Liver (tissue), 9 donors: ENCODE measurements around the gene AMIGO1. TPM values are rescaled to one million over a fixed set of nuclear protein-coding genes. Genes with fewer than 3 reads are reported as not detected.

Experiments
- DNase-seq: peaks from one replicate; pipeline ENCODE4 v3.0.0-alpha.2; 2017; ENCODE audit warnings: low spot score
- H3K27ac ChIP-seq, 2 donors: one replicate each; pipeline ENCODE4 v1.7.0; 2013; ENCODE audit warnings: inconsistent platforms in 2 of 2, low read length in 2 of 2, control low read depth in 1 of 2, low read depth in 1 of 2, mild to moderate bottlenecking in 1 of 2
- H3K27me3 ChIP-seq, 4 donors: one replicate each; pipeline versions ENCODE4 v1.6.1 to v1.7.0; 2013; ENCODE audit warnings: low read length in 3 of 4, inconsistent platforms in 1 of 4, mild to moderate bottlenecking in 1 of 4, moderate library complexity in 1 of 4; ENCODE audit not compliant: control insufficient read depth in 4 of 4, insufficient read depth in 4 of 4
- H3K36me3 ChIP-seq, 4 donors: one replicate each; pipeline versions ENCODE4 v1.6.1 to v1.7.0; 2013; ENCODE audit warnings: low read length in 3 of 4, mild to moderate bottlenecking in 3 of 4, low read depth in 1 of 4, moderate library complexity in 1 of 4; ENCODE audit not compliant: control insufficient read depth in 4 of 4, insufficient read depth in 3 of 4
- H3K4me1 ChIP-seq, 4 donors: one replicate each; pipeline versions ENCODE4 v1.6.1 to v1.7.0; 2013; ENCODE audit warnings: low read length in 3 of 4, mild to moderate bottlenecking in 3 of 4, moderate library complexity in 1 of 4; ENCODE audit not compliant: control insufficient read depth in 4 of 4, insufficient read depth in 4 of 4
- H3K4me3 ChIP-seq, 3 donors: one replicate each; pipeline versions ENCODE4 v1.6.1 to v1.7.0; 2013; ENCODE audit warnings: low read length in 3 of 3, control low read depth in 1 of 3, low read depth in 1 of 3, mild to moderate bottlenecking in 1 of 3
- H3K9ac ChIP-seq, 2 donors: one replicate each; pipeline ENCODE4 v1.7.0; 2013; ENCODE audit warnings: low read length in 2 of 2, mild to moderate bottlenecking in 2 of 2, moderate library complexity in 2 of 2, control low read depth in 1 of 2, low read depth in 1 of 2
- H3K9me3 ChIP-seq, 4 donors: one replicate each; pipeline versions ENCODE4 v1.6.1 to v1.7.0; 2013; ENCODE audit warnings: low read length in 3 of 4; ENCODE audit not compliant: control insufficient read depth in 4 of 4
- FOXA2 ChIP-seq: IDR thresholded peaks from 2 replicates; pipeline ENCODE4 v1.6.1; 2016; ENCODE audit warnings: antibody characterized with exemption
- HNF4A ChIP-seq, 2 donors: conservative IDR thresholded peaks; 2 replicates each; pipeline ENCODE4 v1.6.1; 2016; ENCODE audit warnings: antibody characterized with exemption in 2 of 2, mild to moderate bottlenecking in 2 of 2
- HNF4G ChIP-seq: IDR thresholded peaks from 2 replicates; pipeline ENCODE4 v1.6.1; 2016; ENCODE audit warnings: antibody characterized with exemption
- JUND ChIP-seq, 2 donors: IDR thresholded peaks; 2 replicates each; pipeline ENCODE4 v1.6.1; 2016; ENCODE audit warnings: antibody characterized with exemption in 2 of 2
- MAX ChIP-seq: IDR thresholded peaks from 2 replicates; pipeline ENCODE4 v1.6.1; 2016; ENCODE audit warnings: antibody characterized with exemption
- NR2F2 ChIP-seq: IDR thresholded peaks from 2 replicates; pipeline ENCODE4 v1.6.1; 2016; ENCODE audit warnings: antibody characterized with exemption
- RAD21 ChIP-seq, 2 donors: IDR thresholded peaks; 2 replicates each; pipeline ENCODE4 v1.6.1; 2016; ENCODE audit warnings: antibody characterized with exemption in 2 of 2, mild to moderate bottlenecking in 2 of 2
- RXRA ChIP-seq, 2 donors: IDR thresholded peaks; 2 replicates each; pipeline ENCODE4 v1.6.1; 2017 to 2018; ENCODE audit warnings: antibody characterized with exemption in 2 of 2, mild to moderate bottlenecking in 1 of 2
- SP1 ChIP-seq: IDR thresholded peaks from 2 replicates; pipeline ENCODE4 v1.6.1; 2018; ENCODE audit warnings: antibody characterized with exemption, mild to moderate bottlenecking
- WGBS: extraction: QIAGEN DNeasy Blood & Tissue Kit; methylation state at CpG from one replicate; pipeline ENCODE4 v1.1.7; 2013; 5-methylcytosine and 5-hydroxymethylcytosine counted together
- polyA plus RNA-seq, 2 donors: library from polyadenylated mRNA; stranded (reverse) in 1 of 2; unstranded in 1 of 2; fragments of 200-250 nt in 1 of 2; fragments of >200 nt in 1 of 2; fragmentation: Nextera tagmentation in 1 of 2; extraction: Ambion mirVana in 1 of 2; gene quantifications; one replicate each; pipeline versions ENCODE4 v1.2.1 to v1.2.3, GENCODE V29; 2013 to 2015
- total RNA-seq, 2 donors: library from RNA; depleted of rRNA; stranded (reverse); fragments of >200 nt; gene quantifications; one replicate each; pipeline ENCODE4 v1.2.3, GENCODE V29; 2014
- TF ChIP-seq, protein P1 (sequence below): IDR thresholded peaks from 2 replicates; pipeline ENCODE4 v1.6.1; 2016; ENCODE audit warnings: antibody characterized with exemption
- TF ChIP-seq, protein P2 (sequence below): fragments of 150-350 bp; IDR thresholded peaks from 2 replicates; pipeline ENCODE4 v1.5.1; 2017; ENCODE audit warnings: improper control_type of control experiment, low read depth, low read length; ENCODE audit not compliant: missing input control
- TF ChIP-seq, protein P3 (sequence below): IDR thresholded peaks from 2 replicates; pipeline ENCODE4 v1.6.1; 2016; ENCODE audit warnings: antibody characterized with exemption, mild to moderate bottlenecking
- TF ChIP-seq, protein P4 (sequence below): IDR thresholded peaks from 2 replicates; pipeline ENCODE4 v1.6.1; 2016; ENCODE audit warnings: antibody characterized with exemption
- donor health status: healthy.
- donor health status: healthy.
- donor health status: healthy.
- donor health status: healthy.
- donor health status: healthy.

Gene AMIGO1, protein sequence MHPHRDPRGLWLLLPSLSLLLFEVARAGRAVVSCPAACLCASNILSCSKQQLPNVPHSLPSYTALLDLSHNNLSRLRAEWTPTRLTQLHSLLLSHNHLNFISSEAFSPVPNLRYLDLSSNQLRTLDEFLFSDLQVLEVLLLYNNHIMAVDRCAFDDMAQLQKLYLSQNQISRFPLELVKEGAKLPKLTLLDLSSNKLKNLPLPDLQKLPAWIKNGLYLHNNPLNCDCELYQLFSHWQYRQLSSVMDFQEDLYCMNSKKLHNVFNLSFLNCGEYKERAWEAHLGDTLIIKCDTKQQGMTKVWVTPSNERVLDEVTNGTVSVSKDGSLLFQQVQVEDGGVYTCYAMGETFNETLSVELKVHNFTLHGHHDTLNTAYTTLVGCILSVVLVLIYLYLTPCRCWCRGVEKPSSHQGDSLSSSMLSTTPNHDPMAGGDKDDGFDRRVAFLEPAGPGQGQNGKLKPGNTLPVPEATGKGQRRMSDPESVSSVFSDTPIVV
- 1 to 10 TPM in 1 of 2 donors, under 1 TPM in 1; 0.75 to 4.6 TPM for total RNA-seq
- polyA plus RNA-seq: 1 to 10 TPM; 1.7 to 2.0 TPM

DNA sequence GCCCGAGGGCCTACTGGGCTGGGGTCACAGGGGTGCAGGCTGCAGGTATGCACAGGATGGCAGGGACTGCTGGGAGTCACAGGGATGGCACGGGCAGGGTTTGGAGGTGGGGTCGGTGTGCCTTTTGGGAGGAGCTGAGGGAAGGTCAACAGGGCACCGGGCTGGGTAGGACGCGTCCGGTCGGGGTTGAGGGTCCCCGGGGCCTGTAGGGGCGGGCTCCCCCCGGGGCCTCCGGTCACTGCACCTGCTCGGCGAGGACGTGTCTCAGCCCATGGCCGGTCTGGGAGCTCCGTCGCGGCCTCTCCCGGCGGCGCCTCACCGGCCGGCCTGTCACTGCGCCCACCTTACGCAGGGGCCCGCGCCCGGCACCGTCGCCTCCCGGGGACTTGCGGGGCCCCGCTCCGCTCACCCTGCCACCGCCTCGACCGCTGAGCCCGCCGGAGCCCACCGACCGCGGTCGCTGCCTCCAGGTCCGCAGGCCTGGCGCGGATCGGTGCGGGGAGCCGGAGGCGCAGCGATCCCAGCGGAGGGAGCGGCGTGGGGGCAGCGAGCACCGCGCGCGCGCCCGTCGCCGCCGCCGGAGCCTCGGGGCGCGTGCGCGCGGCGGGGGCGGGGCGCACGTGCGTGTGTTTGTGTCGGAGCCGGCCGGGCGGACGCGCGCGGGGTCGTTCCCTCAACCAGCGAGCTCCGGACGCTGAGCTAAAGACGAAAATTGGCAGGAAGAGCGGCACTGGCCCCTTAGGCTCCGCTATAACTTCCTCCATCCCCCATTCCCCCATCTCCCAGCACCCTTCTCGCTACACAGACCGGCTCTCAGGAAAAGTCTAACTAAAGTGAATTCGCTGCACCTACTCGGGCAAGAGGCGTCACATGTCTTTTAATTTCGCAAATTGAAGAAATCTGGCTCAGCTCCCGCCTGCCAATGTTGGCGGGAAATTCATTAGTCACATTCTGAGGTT lies at the start of gene AMIGO1:
AMIGO1 (minus strand) TSS at position 552 of the 959 bp plus-strand sequence. CDS start 815 bp downstream, outside the sequence.
- Histone ChIP-seq H3K36me3 (no peaks in the 10 kb centered on the region), H3K27me3 (no peaks in the 10 kb centered on the region), H3K9me3 (no peaks in the 10 kb centered on the region), H3K4me3 (peak within 1 kb of the TSS; percentile 61 to 83 (median 70)), H3K9ac (no peak within 1 kb of the TSS), H3K4me1 (peaks cover 3 to 19% (median 9%) of the 10 kb centered on the region in 4 donors), H3K27ac (no peak within 1 kb of the TSS)
- TF ChIP-seq, protein P1, sequence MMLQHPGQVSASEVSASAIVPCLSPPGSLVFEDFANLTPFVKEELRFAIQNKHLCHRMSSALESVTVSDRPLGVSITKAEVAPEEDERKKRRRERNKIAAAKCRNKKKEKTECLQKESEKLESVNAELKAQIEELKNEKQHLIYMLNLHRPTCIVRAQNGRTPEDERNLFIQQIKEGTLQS: no peak
- TF ChIP-seq MAX: no peak
- no peak for TF ChIP-seq SP1
- TF ChIP-seq NR2F2: no peak
- WGBS: 1% methylated on average over 100 of the region's 100 CpGs
- DNase-seq: peak; percentile 57

GRCh38 chr1:109557520-109557919 lies 48.0 kb upstream of the AMIGO1 start:
- Histone ChIP-seq H3K4me3 (no peak overlapping the region), H3K36me3 (no peaks in the 10 kb centered on the region), H3K27me3 (no peaks in the 10 kb centered on the region), H3K9me3 (no peaks in the 10 kb centered on the region), H3K27ac (no peak overlapping the region), H3K4me1 (peaks cover 0 to 14% (median 0%) of the 10 kb centered on the region in 4 donors), H3K9ac (no peak overlapping the region)
- DNase-seq: no peak
- TF ChIP-seq, protein P2, sequence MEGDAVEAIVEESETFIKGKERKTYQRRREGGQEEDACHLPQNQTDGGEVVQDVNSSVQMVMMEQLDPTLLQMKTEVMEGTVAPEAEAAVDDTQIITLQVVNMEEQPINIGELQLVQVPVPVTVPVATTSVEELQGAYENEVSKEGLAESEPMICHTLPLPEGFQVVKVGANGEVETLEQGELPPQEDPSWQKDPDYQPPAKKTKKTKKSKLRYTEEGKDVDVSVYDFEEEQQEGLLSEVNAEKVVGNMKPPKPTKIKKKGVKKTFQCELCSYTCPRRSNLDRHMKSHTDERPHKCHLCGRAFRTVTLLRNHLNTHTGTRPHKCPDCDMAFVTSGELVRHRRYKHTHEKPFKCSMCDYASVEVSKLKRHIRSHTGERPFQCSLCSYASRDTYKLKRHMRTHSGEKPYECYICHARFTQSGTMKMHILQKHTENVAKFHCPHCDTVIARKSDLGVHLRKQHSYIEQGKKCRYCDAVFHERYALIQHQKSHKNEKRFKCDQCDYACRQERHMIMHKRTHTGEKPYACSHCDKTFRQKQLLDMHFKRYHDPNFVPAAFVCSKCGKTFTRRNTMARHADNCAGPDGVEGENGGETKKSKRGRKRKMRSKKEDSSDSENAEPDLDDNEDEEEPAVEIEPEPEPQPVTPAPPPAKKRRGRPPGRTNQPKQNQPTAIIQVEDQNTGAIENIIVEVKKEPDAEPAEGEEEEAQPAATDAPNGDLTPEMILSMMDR: no peak
- TF ChIP-seq NR2F2 (no peak), HNF4G (no peak), FOXA2 (no peak), JUND (IDR thresholded peaks at IDR 0.05) (no peak), RAD21 (IDR thresholded peaks at IDR 0.05) (no peak), HNF4A (conservative IDR thresholded peaks at IDR 0.05) (no peak), RXRA (IDR thresholded peaks at IDR 0.05) (no peak)
- TF ChIP-seq, protein P3, sequence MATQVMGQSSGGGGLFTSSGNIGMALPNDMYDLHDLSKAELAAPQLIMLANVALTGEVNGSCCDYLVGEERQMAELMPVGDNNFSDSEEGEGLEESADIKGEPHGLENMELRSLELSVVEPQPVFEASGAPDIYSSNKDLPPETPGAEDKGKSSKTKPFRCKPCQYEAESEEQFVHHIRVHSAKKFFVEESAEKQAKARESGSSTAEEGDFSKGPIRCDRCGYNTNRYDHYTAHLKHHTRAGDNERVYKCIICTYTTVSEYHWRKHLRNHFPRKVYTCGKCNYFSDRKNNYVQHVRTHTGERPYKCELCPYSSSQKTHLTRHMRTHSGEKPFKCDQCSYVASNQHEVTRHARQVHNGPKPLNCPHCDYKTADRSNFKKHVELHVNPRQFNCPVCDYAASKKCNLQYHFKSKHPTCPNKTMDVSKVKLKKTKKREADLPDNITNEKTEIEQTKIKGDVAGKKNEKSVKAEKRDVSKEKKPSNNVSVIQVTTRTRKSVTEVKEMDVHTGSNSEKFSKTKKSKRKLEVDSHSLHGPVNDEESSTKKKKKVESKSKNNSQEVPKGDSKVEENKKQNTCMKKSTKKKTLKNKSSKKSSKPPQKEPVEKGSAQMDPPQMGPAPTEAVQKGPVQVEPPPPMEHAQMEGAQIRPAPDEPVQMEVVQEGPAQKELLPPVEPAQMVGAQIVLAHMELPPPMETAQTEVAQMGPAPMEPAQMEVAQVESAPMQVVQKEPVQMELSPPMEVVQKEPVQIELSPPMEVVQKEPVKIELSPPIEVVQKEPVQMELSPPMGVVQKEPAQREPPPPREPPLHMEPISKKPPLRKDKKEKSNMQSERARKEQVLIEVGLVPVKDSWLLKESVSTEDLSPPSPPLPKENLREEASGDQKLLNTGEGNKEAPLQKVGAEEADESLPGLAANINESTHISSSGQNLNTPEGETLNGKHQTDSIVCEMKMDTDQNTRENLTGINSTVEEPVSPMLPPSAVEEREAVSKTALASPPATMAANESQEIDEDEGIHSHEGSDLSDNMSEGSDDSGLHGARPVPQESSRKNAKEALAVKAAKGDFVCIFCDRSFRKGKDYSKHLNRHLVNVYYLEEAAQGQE: no peak
- TF ChIP-seq, protein P4, sequence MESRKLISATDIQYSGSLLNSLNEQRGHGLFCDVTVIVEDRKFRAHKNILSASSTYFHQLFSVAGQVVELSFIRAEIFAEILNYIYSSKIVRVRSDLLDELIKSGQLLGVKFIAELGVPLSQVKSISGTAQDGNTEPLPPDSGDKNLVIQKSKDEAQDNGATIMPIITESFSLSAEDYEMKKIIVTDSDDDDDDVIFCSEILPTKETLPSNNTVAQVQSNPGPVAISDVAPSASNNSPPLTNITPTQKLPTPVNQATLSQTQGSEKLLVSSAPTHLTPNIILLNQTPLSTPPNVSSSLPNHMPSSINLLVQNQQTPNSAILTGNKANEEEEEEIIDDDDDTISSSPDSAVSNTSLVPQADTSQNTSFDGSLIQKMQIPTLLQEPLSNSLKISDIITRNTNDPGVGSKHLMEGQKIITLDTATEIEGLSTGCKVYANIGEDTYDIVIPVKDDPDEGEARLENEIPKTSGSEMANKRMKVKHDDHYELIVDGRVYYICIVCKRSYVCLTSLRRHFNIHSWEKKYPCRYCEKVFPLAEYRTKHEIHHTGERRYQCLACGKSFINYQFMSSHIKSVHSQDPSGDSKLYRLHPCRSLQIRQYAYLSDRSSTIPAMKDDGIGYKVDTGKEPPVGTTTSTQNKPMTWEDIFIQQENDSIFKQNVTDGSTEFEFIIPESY: no peak
- TF ChIP-seq, protein P1: no peak
- 92% methylated on average over 5 of the region's 5 CpGs for WGBS
